Amniotic stem cell (primary cell): ENCODE measurements around the gene SSTR5.

Experiments used
- DNase-seq: peaks from one replicate; lab custom pipeline; 2025; lab: John Stamatoyannopoulos, UW

Gene SSTR5

DNA sequence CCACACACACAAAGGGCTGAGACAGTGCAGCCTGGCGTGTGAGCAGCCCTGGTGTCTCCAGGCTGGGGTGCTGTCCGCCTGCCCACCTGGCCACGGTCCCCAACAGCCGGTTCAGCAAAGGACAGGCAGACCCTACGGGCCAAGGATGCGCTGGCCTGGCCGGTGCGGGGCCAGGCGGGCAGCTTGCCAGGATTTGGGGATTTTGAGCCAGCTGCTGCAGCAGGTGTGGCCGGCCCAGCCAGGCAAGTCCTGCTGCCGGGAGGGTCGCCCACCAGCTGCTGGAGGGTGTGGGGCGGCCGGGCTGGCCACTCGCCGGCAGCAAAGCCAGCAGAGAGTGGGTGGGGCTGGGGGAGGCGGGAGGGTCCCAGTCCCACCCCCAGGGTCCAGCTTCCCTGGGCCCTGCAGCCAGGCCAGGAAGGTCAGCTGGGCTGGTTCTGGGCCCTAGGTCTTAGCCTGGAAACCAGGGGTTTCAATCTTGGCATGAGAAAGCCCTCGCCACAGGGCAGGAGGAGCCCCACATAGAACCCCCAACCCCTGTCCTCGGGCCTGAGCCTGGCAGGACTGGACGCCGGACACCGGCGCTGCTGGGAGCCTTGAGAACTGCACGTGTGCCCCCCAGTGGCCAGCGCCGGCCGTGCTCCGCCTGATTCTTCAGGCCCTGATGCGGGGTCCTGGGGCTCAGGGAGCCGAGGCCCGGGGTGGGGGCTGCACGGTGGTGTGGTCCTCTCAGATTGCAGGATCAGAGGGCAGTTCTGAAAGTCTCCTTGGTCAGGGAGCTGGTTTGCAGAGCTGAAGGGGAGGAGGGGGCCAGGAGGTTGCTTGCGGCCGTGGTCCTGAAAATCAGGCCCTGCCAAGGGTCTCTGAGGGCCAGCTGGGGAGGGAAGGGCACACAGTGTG lies 17.6 kb upstream of the SSTR5 start:
- no peak for DNase-seq

DNA sequence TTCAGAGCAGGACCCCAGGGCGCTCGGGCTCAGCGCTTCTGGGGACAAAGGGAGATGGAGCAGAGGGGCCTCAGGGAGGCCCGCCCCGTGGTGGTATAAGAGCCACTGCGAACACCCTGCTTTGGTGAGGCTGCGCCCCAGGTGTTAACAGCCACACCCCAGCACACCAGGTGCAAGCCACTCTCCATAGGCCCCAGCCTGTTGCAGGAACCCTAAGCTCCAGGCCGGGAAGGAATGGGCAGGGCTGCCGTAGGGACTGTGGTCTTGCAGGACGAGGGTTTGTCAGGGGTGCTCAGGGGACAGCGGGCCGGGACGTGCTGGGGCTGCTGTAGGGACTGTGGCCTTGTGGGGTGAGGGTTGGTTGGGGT lies 17.0 kb upstream of the SSTR5 start:
- DNase-seq, result no peak

DNA sequence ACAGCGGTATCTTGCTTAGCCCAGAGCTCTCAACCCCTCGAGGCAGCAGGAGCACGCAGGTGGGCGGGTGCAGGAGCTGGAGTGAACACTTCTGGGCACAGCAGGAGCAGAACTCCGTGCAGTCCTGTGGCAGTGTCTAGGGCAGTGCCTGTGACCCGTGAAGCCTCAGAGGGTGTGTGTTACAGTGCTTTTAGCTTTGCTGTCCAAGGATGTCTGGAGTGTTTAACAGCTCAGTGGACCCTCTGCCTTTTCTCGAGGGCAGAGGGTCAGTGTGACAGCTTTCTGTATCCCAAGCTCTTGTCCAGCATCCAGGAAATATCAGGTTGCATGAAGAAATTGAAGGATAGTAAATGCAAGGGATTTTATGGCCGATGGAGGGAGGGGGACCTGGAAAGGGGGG lies 16.4 kb upstream of the SSTR5 start:
- no peak for DNase-seq

DNA sequence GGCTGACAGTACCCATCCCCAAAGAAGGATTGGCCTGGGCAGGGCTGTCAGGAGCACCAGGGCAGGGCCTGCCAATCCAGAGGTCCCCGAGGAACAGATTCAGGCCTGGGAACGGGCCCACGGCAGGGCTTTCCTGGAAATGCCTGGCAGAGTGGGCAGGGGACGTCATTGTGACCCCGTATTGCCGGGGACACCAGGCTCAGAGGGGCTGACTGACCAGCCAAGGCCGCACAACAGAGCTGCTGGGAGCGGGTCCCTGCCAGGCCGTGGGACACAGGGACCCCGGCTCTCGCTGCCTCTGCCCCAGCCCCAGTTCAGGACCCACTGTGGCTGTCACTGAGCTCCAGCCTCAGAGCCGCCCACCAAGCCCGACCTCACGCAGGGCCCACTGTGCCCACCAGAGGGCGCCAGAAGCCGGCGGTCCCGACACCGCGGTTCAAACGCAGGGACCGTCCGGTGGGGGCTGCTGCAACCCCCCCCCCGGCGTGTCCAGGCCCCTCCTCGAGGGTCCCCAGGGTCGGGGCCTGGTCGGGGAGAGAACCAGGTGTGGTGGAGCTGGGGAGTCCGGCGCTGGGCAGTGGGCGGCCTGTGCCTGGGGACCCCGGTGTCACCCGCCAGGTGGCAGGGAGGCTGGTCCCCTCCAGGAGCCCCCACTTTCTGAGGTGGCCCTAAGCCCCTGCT lies 15.2 kb upstream of the SSTR5 start:
- no peak for DNase-seq

DNA sequence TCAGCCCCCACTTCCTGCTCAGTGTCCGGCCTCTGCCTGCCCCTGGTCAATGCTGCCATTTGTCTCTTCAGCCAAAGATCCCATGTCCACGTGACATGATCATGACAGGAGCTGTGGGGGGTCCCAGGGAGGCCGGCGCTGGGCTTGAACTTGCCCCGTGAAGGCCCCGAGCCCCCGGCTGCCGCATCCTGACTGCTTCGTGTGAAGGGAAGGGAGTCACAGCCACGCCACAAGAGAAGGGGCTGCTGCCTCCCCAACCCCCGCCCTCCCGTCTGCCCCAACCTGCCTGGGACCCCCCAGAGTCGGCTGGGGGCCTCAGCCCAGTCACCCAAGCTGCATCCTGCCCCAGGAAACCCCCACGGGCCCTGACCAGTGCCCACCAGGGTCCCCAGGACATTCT lies 14.3 kb upstream of the SSTR5 start:
- no peak for DNase-seq

DNA sequence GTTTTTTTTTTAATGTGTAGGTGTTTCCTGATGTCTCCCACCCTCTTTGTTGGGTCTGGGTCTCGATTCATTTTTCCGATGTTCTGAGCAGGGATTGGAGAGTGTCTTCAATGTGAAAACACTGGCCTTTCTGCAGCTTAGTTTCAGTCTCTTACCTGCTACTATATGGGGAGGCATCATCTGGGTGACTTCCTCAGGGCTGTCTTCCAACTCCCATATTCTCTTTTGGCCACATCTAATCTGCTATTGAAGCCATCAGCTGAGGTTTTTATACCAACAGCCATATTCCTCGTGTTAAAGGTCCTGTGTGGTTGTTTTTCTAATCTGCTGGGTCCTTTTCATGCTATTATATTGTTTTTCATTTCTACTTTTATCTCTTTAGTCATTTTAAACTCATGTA lies 13.2 kb upstream of the SSTR5 start:
- no peak for DNase-seq

DNA sequence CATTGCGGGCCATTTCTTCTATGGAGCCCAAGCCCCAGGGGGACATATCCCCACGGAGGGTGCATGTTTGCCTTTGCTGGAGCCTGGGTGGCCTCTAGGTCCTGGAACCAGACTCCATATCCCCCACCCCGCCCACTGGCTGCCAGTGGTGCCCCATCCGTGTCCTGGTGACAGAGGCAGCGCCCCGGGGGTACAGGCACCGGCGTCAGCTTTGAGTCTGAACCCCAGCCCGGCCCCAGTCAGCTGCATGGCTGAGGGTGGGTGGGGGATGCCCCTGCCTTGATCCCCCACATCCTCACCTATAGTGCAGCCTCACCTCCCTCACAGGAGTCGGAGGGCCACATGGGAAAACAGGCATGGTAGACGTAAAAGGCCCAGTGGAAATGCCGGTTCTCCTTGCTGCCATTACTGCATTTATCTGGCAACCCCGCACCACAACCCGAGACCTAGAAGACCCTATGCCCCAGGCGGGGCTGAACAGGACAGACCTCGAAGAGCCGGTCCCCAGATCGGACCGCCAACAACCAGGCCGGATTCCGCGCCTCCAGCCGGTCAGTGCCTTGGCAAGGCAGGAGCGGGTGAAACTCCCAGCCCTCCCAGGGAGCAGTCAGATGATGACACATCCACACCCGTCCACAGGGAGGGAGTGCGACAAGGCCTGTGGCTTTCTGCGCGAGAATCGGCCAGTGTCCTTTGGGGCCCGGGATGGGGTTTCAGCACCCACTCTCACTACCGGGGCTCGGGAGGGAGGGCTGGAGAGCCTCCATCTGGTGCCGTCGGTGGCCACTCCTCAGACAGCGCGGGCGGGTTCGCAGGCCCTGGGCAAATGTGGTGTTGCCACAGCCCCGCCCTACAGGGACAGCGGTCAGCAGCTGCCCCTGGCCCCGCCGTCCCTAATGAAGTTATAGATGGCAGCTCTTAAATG lies 11.9 kb upstream of the SSTR5 start:
- no peak for DNase-seq

DNA sequence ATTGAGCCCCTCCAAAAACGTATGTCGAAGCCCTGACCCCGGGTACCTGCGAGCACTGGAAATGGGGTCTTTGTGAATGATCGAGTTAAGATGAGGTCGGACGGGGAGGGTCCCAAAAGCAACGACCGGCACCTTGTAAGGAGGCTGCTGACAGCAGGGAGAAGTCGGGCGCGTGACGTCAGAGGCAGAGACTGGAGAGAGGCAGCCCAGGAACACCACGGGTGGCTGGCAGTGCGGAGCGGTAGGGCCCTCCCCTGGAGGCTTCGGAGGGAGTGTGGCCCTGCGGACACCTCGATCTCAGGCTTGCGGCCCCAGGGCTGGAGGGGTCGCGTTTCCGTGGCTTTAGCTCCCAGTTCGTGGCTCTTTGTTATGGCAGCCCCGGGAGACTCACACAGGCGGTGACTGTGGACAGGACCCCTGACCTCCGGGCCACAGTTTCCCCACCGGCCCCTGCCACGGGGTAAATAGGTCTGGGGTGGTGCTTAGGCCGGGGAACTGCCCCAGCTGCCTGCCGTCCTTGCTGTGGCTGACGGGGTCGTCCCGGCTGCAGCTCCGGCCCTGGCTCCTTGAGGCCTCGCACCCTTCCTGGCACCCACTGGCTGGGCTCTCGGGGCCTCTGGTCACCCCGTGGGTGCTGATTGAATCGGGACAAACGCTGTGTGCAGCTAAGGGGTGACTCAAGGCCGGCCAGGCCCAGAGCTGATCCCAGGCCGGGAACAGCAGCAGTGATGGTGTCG lies 10.6 kb upstream of the SSTR5 start:
- no peak for DNase-seq

DNA sequence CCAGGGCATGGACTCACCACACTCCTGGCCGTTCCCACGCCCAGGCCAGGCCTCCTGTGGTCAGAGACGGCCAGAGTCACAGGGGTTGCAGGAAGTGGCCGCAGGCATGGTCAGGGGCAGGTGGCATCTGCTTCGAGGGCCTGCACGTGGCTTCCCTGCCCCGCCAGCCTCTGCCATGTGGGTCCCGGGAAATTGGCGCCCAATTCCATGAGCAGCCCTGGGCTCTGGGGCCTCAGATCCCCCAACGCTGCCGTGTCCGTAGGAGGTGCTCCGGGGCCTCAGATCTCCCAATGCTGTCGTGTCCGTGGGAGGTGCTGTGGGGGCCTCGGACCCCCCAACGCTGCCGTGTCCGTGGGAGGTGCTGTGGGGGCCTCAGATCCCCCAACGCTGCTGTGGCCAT lies 9.7 kb upstream of the SSTR5 start:
- DNase-seq, result no peak

DNA sequence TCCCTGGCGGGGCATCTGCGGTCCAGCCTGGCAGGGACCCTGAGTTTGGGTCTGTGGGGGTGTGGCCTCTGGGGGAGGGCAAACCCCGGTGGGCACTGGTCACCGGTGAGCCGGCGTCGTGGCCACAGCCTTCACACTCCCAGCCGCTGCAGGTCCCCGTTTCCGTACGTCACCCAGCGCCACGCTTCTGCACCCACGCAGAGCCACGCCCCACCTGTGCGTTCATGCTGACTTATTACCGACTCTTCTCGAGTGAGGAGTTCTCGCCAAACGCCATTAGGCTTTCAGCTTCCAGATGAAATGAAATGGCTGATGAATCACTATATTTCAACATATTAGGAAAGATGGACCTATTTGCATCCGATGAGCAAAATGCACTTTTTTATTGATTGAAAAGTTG lies 8.8 kb upstream of the SSTR5 start:
- no peak for DNase-seq

DNA sequence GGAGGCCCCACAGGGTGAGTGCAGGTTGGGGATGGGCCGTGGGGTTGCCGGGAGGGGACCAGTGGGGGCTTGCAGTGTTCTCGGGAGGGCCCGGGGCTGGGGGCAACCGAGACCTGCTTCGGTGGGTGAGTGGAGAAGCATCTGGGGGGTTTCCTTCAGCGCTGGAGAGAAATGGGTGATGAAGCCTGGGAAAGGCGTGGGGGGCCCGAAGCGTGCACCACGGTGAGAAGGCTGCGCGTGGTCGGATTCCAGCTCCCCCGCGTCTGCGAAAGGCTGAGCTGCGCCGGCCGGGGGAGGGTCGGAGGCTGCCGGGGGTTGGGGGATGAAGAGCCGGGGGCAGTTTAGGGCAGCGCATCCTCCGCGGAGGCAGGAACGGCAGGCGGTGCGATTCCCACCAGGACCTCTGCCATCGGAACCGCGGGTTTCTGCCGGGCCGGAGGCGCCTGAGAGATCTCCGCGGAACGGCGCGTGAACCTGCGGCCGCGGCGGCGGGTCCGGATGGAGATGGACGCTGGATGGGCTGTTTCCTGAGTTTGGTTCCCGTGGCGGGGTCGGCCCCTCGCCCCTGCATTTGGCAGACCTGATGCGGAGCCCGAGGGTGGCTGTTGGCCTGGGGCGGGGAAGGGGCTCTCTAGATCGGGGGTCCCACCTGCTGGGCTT lies 6.9 kb upstream of the SSTR5 start:
- no peak for DNase-seq

DNA sequence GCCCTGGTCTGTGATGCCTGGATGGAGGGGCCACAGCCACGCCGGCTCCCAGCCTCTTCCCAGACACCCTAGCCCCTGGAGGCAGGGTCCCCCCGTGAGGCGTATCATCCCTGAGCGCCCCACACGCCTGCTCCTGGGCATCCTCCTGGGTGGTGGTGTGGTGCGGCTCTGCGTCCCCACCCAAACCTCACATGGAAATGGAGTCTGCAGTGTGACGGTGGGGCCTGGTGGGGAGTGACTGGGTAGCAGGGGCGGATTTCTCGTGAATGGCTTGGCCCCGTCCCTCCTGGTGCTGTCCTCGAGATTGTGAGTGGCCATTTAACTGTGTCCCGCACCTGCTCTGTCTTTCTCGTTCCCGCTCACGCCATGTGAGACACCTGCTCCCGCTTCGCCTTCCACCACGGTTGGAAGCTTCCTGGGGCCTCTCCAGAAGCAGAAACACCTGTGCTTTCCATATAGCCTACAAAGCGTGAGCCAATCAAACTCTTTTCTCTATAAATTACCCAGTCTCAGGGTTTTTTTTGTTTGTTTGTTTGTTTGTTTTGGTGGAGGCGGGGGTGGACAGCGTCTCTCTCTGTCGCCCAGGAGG lies 5.9 kb upstream of the SSTR5 start:
- DNase-seq, result no peak

DNA sequence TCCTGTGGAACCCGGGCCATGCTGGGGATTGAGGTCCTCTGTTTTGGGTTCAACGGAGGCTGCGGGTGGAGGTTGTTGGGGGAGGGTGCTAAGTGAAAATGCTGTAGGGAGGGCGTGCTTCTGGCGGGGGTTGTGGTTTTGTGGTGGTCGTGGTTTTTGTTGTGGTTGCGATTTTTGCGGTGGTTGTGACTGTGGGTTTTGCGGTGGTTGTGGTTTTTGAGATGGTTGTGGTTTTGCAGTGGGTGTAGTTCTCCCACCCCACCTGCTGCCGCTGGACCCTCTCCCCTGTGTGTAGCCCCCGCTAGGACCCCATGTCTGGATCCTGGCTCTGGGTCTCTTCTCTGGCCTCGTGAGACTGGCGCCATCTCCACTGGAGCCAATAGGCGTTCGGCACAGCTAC lies 4.9 kb upstream of the SSTR5 start:
- DNase-seq, result no peak

DNA sequence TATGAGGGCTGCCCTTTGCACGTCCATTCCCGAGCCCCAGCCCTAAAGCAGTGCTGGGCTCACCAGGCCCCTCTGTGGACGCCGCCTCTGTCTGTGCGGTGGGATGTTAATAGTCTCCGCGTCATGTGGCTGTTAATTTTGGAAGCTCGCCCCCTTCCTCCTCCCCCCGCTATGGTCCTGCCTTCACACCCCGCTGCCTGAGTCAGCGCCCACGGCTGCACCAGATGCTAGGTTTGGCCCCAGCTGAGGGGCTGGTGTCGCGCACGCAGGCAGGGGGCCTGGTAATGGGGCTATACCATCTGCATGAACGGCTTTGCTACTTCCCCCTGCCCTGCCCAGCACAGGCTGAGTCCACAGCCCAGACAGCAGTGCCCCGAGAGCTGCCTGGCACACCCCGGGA lies 4.1 kb upstream of the SSTR5 start:
- no peak for DNase-seq

DNA sequence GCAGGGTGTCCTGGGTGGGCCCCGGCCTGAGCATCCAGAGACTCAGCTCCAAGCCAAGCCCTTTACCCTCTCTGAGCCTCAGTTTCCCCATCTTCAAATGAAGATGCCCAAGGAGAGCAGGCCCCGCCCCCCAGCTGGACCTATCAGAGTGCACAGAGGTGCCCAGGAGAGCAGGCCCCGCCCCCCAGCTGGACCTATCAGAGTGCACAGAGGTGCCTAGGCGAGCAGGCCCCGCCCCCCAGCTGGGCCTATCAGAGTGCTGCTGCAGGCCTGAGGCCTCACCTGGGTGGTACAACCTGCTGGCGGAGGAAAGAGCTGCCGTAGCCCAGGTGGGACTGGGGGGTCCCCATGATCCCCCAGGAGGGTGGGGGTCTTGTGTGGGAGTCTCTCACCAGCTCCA lies 3.4 kb upstream of the SSTR5 start:
- DNase-seq, result no peak

DNA sequence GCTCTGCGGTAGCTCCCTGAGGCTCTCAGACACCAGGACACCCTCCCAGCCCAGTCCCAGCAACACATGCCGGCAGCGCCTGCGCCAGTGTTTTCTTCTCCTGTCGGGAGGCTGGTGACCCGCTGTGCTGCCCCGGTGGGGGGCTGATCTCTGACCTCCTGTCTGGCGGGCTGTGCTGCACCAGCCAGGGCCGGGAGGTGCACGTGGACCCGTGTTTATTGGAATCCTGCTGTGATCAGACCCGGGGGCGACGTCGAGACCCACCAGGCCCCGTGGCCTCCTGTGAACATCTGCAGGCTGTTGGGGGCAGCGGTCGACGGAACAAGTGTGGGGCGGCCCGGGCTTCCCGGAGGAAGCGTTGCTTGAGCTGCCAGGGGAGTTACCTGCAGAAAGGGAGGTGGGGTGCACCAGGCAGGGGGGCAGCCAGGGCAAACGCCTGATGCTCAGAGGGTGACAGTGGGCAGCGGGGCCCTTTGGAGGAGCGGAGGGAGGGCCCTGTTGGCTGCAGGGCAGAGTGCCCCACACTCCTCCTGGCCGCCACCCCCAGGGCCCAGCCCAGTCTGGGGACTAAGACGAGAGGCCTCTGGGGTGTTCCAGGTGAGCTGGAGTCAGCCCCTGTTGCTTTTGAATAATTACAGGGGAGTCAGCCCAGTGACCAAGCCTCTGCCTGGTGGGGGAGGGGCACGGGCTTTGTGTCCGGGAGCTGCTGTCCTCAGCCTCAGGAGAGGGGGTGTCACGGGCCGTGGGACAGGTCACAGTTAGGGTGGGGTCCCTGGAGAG lies 2.3 kb upstream of the SSTR5 start:
- no peak for DNase-seq

DNA sequence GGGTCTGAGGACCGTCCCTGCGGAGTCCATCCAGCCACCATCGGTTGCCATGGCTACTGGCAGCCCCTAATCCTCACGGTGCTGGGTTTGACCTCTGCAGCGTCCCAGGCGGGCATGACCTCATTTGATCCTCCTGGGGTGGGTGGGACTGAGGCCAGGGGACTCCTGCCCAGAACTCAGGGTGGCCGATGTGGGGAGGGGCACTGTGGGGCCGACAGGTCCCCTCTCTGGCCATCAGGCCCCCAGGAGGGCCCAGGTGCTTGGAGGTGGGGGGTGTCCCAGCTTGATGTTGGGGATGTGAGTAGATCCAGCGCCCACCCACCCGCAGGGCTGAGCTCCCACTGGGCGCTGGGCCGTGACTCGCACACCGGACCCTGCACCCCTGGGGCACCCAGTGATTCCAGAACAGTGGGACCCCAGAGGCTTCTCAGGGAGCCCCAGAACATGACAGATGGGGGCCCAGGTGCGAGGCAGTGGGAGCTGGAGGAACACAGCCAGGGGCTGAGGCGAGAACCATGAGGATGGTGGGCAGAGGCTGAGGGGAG lies 1.6 kb upstream of the SSTR5 start:
- no peak for DNase-seq

DNA sequence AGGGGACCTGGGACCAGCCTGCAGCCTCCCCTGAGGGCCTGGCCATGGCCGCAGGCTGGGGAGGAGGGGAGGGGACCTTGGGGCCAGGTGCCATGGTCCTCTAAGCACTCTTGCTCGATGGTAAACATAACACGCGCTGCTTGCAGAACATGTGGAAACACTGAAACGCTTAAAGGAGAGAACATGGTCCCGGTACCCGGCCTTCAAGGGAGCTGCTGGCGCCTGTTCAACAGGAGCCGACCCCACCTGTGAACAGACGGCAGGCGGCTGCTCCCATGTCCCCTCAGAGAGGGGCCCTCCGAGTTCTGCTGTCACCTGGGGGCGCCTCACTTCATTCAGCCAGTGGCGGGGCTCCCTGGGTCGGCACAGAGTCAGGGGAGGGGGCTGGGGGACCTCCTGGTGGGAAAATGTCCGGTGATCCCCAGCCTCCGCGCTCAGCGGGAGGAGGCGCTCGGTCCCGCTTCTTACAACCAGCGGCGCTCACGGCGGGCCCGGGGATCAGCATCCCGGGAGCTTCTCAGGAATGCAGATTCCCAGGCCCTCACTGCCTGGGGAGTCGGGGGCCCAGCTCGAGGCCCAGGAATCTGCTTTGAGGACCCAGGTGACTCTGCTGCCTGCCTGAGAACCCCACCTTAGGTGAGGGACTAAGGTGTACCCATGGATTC lies 854 bp upstream of the SSTR5 start:
- DNase-seq, result no peak

DNA sequence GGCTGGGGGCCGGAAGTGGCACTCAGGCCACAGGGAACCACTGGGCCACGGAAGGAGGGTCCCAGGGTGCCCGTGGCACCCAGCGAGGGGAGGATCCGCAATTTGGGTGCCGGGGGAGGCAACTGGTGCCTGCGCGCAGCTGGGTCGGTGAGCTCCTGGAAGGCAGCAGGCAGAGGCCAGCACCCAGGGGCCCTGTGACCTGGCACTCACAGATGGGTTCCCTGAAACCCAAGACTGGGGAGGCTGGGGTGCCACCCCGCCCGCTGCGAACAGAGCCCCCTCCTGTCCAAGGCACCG lies 663 bp downstream of the SSTR5 start:
- DNase-seq, result no peak
